GM21360 (cell line): ENCODE results near the gene ZNF547.

Experiments used
- ATAC-seq: cut with Tn5 transposase; IDR thresholded peaks from one replicate; pipeline ENCODE4 v1.9.1; 2021; ENCODE audit warnings: mild to moderate bottlenecking, moderate library complexity; ENCODE audit not compliant: unreplicated experiment

Gene ZNF547

GRCh38 chr19:57362997-57363687, at the start of gene ZNF547, which contains the start of gene TRAPPC2B:
Gene ZNF547 (plus strand): TSS chr19:57363551. CDS start chr19:57368556, 5,005 bp downstream.
Gene TRAPPC2B (plus strand): TSS chr19:57363551. CDS start chr19:57364834, 1,283 bp downstream.
- ATAC-seq, result peak; percentile 93

GRCh38 chr19:57314146-57314545, 49.2 kb upstream of the ZNF547 start:
- no peak for ATAC-seq

- ATAC-seq, result no peak
These were observed 45.8 kb upstream of the ZNF547 start for GRCh38 chr19:57317503-57317902.

- no peak for ATAC-seq
These were observed 43.5 kb upstream of the ZNF547 start for GRCh38 chr19:57319869-57320179.

- ATAC-seq, result peak; percentile 85
These were observed 42.9 kb upstream of the ZNF547 start, which contains the start of gene ZNF543 for GRCh38 chr19:57320180-57321084. Gene ZNF543 (plus strand): TSS chr19:57320472. CDS start chr19:57320854, 382 bp downstream.

GRCh38 chr19:57321116-57321515, 42.2 kb upstream of the ZNF547 start:
- no peak for ATAC-seq

- no peak for ATAC-seq
These were observed 41.6 kb upstream of the ZNF547 start for GRCh38 chr19:57321751-57322150.

GRCh38 chr19:57324992-57325391, 38.4 kb upstream of the ZNF547 start:
- no peak for ATAC-seq

- no peak for ATAC-seq
These were observed 35.4 kb upstream of the ZNF547 start for GRCh38 chr19:57327993-57328392.

GRCh38 chr19:57334191-57334590, 29.2 kb upstream of the ZNF547 start:
- ATAC-seq, result no peak

GRCh38 chr19:57338877-57339276, 24.5 kb upstream of the ZNF547 start:
- ATAC-seq, result no peak

- ATAC-seq, result no peak
These were observed 20.8 kb upstream of the ZNF547 start for GRCh38 chr19:57342582-57342981.

GRCh38 chr19:57348136-57348535, 15.2 kb upstream of the ZNF547 start:
- ATAC-seq, result no peak

GRCh38 chr19:57350877-57351805, 12.2 kb upstream of the ZNF547 start, which contains the start of gene ZNF304:
Gene ZNF304 (plus strand): TSS chr19:57351271. CDS start chr19:57351665, 394 bp downstream.
- peak; percentile 93 for ATAC-seq

GRCh38 chr19:57351867-57352266, 11.5 kb upstream of the ZNF547 start:
- no peak for ATAC-seq

GRCh38 chr19:57355916-57356315, 7.4 kb upstream of the ZNF547 start:
- ATAC-seq, result no peak

- no peak for ATAC-seq
These were observed 5.9 kb upstream of the ZNF547 start for GRCh38 chr19:57357406-57357805.

- ATAC-seq, result no peak
These were observed 4.1 kb upstream of the ZNF547 start for GRCh38 chr19:57359300-57359699.

GRCh38 chr19:57362419-57362818, 932 bp upstream of the ZNF547 start:
- ATAC-seq, result no peak

- no peak for ATAC-seq
These were observed 384 bp downstream of the ZNF547 start for GRCh38 chr19:57363688-57364181.

GRCh38 chr19:57366776-57367175, 3.4 kb downstream of the ZNF547 start:
- ATAC-seq, result no peak
